Endodermal cell (in vitro differentiated cells): ENCODE results near the gene CRTC3. TPM values are rescaled to one million over a fixed set of nuclear protein-coding genes. Genes with fewer than 3 reads are reported as not detected.

Experiments used
- DNase-seq: peaks from one replicate; pipeline ENCODE4 v3.0.0-alpha.2; 2017
- H3K27ac ChIP-seq: 2 replicates; pipeline ENCODE4 v1.5.1; 2013; ENCODE audit warnings: mild to moderate bottlenecking, low read depth, low read length, moderate library complexity
- H3K27me3 ChIP-seq: 2 replicates; pipeline ENCODE4 v1.6.1; 2013; ENCODE audit warnings: mild to moderate bottlenecking, low read length, moderate library complexity; ENCODE audit not compliant: insufficient read depth, control insufficient read depth, poor library complexity, severe bottlenecking
- H3K36me3 ChIP-seq: 2 replicates; pipeline ENCODE4 v1.7.0; 2013; ENCODE audit warnings: mild to moderate bottlenecking, low read length, moderate library complexity; ENCODE audit not compliant: control insufficient read depth, insufficient read depth
- H3K4me1 ChIP-seq: one replicate; pipeline ENCODE4 v1.7.0; 2013; ENCODE audit warnings: low read length; ENCODE audit not compliant: control insufficient read depth, insufficient read depth
- H3K4me3 ChIP-seq: 2 replicates; pipeline ENCODE4 v1.5.1; 2013; ENCODE audit warnings: mild to moderate bottlenecking, low read length, moderate library complexity
- H3K9ac ChIP-seq: 2 replicates; pipeline ENCODE4 v1.6.1; 2013; ENCODE audit warnings: mild to moderate bottlenecking, low read length, moderate library complexity; ENCODE audit not compliant: poor library complexity, severe bottlenecking; ENCODE audit errors: extremely low read depth
- H3K9me3 ChIP-seq: 2 replicates; pipeline ENCODE4 v1.6.1; 2013; ENCODE audit warnings: mild to moderate bottlenecking, low read length, moderate library complexity; ENCODE audit not compliant: control insufficient read depth
- H3K27ac Mint-ChIP-seq: 2 replicates; pipeline ENCODE4 v1.8.0; 2020; ENCODE audit warnings: mixed read lengths
- H3K27me3 Mint-ChIP-seq: 2 replicates; pipeline ENCODE4 v1.8.0; 2021; ENCODE audit warnings: mild to moderate bottlenecking, mixed read lengths; ENCODE audit not compliant: insufficient read depth
- H3K36me3 Mint-ChIP-seq: 2 replicates; pipeline ENCODE4 v1.8.0; 2020; ENCODE audit warnings: low read depth, mixed read lengths
- H3K4me1 Mint-ChIP-seq: 2 replicates; pipeline ENCODE4 v1.8.0; 2020; ENCODE audit warnings: mixed read lengths
- H3K4me3 Mint-ChIP-seq: 2 replicates; pipeline ENCODE4 v1.8.0; 2020; ENCODE audit warnings: mild to moderate bottlenecking, moderate library complexity, mixed read lengths
- H3K9me3 Mint-ChIP-seq: 2 replicates; pipeline ENCODE4 v1.8.0; 2020; ENCODE audit warnings: mild to moderate bottlenecking, mixed read lengths
- WGBS, 2 experiments: methylation state at CpG; one replicate each; pipeline versions ENCODE4 v1.1.5 to v1.1.7; 2013; ENCODE audit warnings: missing lambda C conversion rate in 2 of 2, mixed read lengths in 1 of 2; ENCODE audit not compliant: insufficient coverage in 1 of 2, insufficient read length in 1 of 2; 5-methylcytosine and 5-hydroxymethylcytosine counted together
- total RNA-seq, 2 donors: library from RNA; stranded (reverse); fragmentation: NEBNext Ultra II Directional in 1 of 2; extraction: Animal tissue kit (Norgen Biotek cat#: 25700) in 1 of 2; gene quantifications; 2 replicates in 1 of 2; 3 replicates in 1 of 2; pipeline ENCODE4 v1.2.1, GENCODE V29; 2021
- TF ChIP-seq, protein P1 (sequence below): fragments of 200-600 bp; sonication (generic); conservative IDR thresholded peaks from 2 replicates; pipeline ENCODE4 v1.5.0; 2021; ENCODE audit warnings: antibody characterized with exemption, mild to moderate bottlenecking

The CRTC3 gene
- total RNA-seq, 2 donors from 2014 or later = 17.3 to 21.9 TPM

- no peak overlapping the region for H3K4me3 Mint-ChIP-seq
- Histone ChIP-seq H3K4me3 (no peak overlapping the region), H3K9ac (no peak overlapping the region), H3K36me3 (no peaks in the 10 kb centered on the region), H3K27ac (no peak overlapping the region), H3K4me1 (no peaks in the 10 kb centered on the region), H3K9me3 (no peaks in the 10 kb centered on the region), H3K27me3 (no peaks in the 10 kb centered on the region)
- no peak overlapping the region for H3K27ac Mint-ChIP-seq
- WGBS, 2 experiments = 84 to 86% methylated on average over 3 to 5 of the region's 5 CpGs
- peaks cover 12% of the 10 kb centered on the region for H3K4me1 Mint-ChIP-seq
- no peaks in the 10 kb centered on the region for H3K9me3 Mint-ChIP-seq
- no peak for DNase-seq
- no peaks in the 10 kb centered on the region for H3K27me3 Mint-ChIP-seq
- no peaks in the 10 kb centered on the region for H3K36me3 Mint-ChIP-seq
- TF ChIP-seq, protein P1, sequence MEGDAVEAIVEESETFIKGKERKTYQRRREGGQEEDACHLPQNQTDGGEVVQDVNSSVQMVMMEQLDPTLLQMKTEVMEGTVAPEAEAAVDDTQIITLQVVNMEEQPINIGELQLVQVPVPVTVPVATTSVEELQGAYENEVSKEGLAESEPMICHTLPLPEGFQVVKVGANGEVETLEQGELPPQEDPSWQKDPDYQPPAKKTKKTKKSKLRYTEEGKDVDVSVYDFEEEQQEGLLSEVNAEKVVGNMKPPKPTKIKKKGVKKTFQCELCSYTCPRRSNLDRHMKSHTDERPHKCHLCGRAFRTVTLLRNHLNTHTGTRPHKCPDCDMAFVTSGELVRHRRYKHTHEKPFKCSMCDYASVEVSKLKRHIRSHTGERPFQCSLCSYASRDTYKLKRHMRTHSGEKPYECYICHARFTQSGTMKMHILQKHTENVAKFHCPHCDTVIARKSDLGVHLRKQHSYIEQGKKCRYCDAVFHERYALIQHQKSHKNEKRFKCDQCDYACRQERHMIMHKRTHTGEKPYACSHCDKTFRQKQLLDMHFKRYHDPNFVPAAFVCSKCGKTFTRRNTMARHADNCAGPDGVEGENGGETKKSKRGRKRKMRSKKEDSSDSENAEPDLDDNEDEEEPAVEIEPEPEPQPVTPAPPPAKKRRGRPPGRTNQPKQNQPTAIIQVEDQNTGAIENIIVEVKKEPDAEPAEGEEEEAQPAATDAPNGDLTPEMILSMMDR = no peak
Measured at GRCh38 chr15:90580099-90580498, 50.4 kb downstream of the CRTC3 start.

DNA sequence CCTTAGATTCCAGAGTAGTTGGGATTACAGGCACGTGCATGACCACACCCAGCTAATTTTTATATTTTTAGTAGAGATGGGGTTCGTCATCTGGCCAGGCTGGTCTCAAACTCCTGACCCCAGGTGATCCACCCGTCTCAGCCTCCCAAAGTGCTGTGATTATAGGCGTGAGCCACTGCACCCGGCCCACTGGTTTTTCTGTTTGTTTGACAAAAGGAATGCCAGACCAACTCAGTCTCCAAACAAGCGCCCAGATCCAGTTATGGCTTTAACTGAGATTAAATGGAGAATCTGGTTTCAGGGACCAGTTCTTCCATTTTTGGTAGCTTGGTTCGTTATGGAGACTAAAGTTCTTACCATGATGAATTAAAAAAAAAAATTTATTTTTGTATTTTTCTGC lies 50.8 kb downstream of the CRTC3 start:
- TF ChIP-seq, protein P1 = no peak
- no peak overlapping the region for H3K4me3 Mint-ChIP-seq
- WGBS, 2 experiments = 90 to 94% methylated on average over 4 to 7 of the region's 7 CpGs
- no peaks in the 10 kb centered on the region for H3K36me3 Mint-ChIP-seq
- Histone ChIP-seq H3K9me3 (no peaks in the 10 kb centered on the region), H3K9ac (no peak overlapping the region), H3K27ac (no peak overlapping the region), H3K27me3 (no peaks in the 10 kb centered on the region), H3K4me1 (no peaks in the 10 kb centered on the region), H3K4me3 (no peak overlapping the region), H3K36me3 (no peaks in the 10 kb centered on the region)
- H3K4me1 Mint-ChIP-seq = peaks cover 12% of the 10 kb centered on the region
- H3K27me3 Mint-ChIP-seq = no peaks in the 10 kb centered on the region
- H3K27ac Mint-ChIP-seq = no peak overlapping the region
- DNase-seq = no peak
- H3K9me3 Mint-ChIP-seq = no peaks in the 10 kb centered on the region

DNA sequence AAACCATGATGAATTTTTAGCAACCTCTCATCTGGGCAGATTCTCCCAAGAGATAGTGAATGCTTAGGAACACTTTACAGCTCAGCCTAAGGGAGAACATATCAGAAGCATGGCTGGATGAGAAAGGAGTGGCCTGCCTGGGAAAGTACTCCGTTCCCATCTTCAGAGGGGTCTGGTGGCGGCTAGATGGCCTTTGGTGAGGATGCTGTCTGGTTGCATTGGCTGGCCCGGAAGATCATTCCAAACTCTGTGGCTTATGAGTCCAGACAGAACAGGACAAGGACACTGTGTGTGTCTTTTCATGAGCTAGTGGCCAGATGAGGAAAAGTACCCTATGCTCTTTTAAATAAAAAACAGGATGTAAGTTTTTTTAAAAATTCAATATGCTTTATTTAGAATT lies 51.2 kb downstream of the CRTC3 start:
- no peaks in the 10 kb centered on the region for H3K4me1 ChIP-seq
- H3K27ac ChIP-seq = no peak overlapping the region
- H3K4me3 ChIP-seq = no peak overlapping the region
- no peak overlapping the region for H3K9ac ChIP-seq
- no peak for DNase-seq
- WGBS, 2 experiments = 93 to 94% methylated on average over 3 of the region's 3 CpGs
- Mint-ChIP-seq H3K36me3 (no peaks in the 10 kb centered on the region), H3K9me3 (no peaks in the 10 kb centered on the region), H3K4me3 (no peak overlapping the region), H3K27me3 (no peaks in the 10 kb centered on the region), H3K4me1 (peaks cover 12% of the 10 kb centered on the region), H3K27ac (no peak overlapping the region)
- H3K9me3 ChIP-seq = no peaks in the 10 kb centered on the region
- TF ChIP-seq, protein P1 = no peak
- H3K36me3 ChIP-seq = no peaks in the 10 kb centered on the region
- no peaks in the 10 kb centered on the region for H3K27me3 ChIP-seq
